Ovary (tissue), 9 donors: ENCODE results near the gene THRB. TPM values are rescaled to one million over a fixed set of nuclear protein-coding genes. Genes with fewer than 3 reads are reported as not detected.

Source experiments
- DNase-seq, 5 donors: peaks; one replicate each; pipeline ENCODE4 v3.0.0-alpha.2; 2019 to 2020
- H3K27ac ChIP-seq, 2 donors: fragments of 200-600 bp; one replicate each; pipeline versions ENCODE4 v1.5.1 to v1.8.0; 2019 to 2022
- H3K27me3 ChIP-seq: fragments of 200-600 bp; one replicate; pipeline ENCODE4 v1.8.0; 2022
- H3K36me3 ChIP-seq: fragments of 200-600 bp; sonication (generic); one replicate; pipeline ENCODE4 v1.5.1; 2019
- H3K4me1 ChIP-seq: one replicate; pipeline ENCODE4 v1.8.1; 2013; ENCODE audit warnings: mild to moderate bottlenecking, moderate library complexity; ENCODE audit not compliant: insufficient read depth
- H3K4me3 ChIP-seq: fragments of 200-600 bp; sonication (generic); one replicate; pipeline ENCODE4 v1.5.1; 2017
- H3K9me3 ChIP-seq, 2 donors: fragments of 200-600 bp in 1 of 2; sonication (generic) in 1 of 2; one replicate each; pipeline versions ENCODE4 v1.5.1 to v1.8.1; 2013 to 2019; ENCODE audit warnings: mild to moderate bottlenecking in 1 of 2, moderate library complexity in 1 of 2
- CTCF ChIP-seq, 3 donors: fragments of 450-650 bp in 2 of 3; fragments of 200-600 bp in 1 of 3; IDR thresholded peaks; one replicate each; pipeline versions ENCODE4 v1.5.1 to v1.8.0; 2016 to 2022; ENCODE audit warnings: antibody characterized with exemption in 3 of 3, mild to moderate bottlenecking in 1 of 3
- EP300 ChIP-seq: sonication (generic); formaldehyde crosslinking; IDR thresholded peaks from one replicate; pipeline ENCODE4 v1.6.1; 2017; ENCODE audit warnings: antibody characterized with exemption
- POLR2A ChIP-seq: fragments of 450-650 bp; IDR thresholded peaks from one replicate; pipeline ENCODE4 v1.6.1; 2017; ENCODE audit warnings: antibody characterized with exemption, mild to moderate bottlenecking, moderate library complexity
- WGBS, 3 donors: extraction: QIAGEN DNeasy Blood & Tissue Kit in 1 of 3; methylation state at CpG; one replicate each; pipeline versions ENCODE4 v1.1.5 to v1.1.7; 2013 to 2017; 5-methylcytosine and 5-hydroxymethylcytosine counted together
- intact Hi-C, 4 donors: fragments of 100-400 bp; cut with DNase I; formaldehyde crosslinking; loops; one replicate each; pipeline versions ENCODE4 v1.11.0 to v1.15.1; 2022 to 2023
- polyA plus RNA-seq, 2 donors: library from polyadenylated mRNA; stranded (reverse); fragments of 200-250 nt in 1 of 2; fragments of 350-450 nt in 1 of 2; fragmentation: Illumina TruSeq in 1 of 2; extraction: RNeasy Lipid Tissue Mini Kit (QIAGEN cat#74804) in 1 of 2; gene quantifications; one replicate each; pipeline ENCODE4 v1.2.3, GENCODE V29; 2013 to 2014
- total RNA-seq, 7 donors: library from RNA; depleted of rRNA in 2 of 7; stranded (reverse); fragments of >200 nt in 2 of 7; fragmentation: NEBNext Ultra II Directional in 3 of 7; extraction: Animal tissue kit (Norgen Biotek cat#: 25700) in 3 of 7; gene quantifications; one replicate each; pipeline versions ENCODE4 v1.1.0 to v1.2.4, GENCODE V29; 2016 to 2023
- donor health status: DM: no; HTN: no; CAD: no; lungs with moderate emphysema.
- donor health status: DM: no; HTN: no; CAD: no.
- donor health status: Bipolar disorder and iron deficiency.
- donor health status: DM: yes; HTN: yes; CAD: no.
- donor health status: DM: no; HTN: no; CAD: no.
- donor health status: DM: yes; HTN: yes; CAD: no.

THRB gene
- total and polyA plus RNA-seq, 9 donors = 0.91 to 6.5 (median 3.2) TPM

GRCh38 chr3:24120434-24120833 is 374.2 kb downstream of the THRB start:
- no peaks in the 10 kb centered on the region for H3K27me3 ChIP-seq
- H3K4me1 ChIP-seq = peaks cover 3% of the 10 kb centered on the region
- no peaks in the 10 kb centered on the region for H3K9me3 ChIP-seq
- intact Hi-C loops = no loop called here
- DNase-seq = no peak
- no peak overlapping the region for H3K27ac ChIP-seq
- TF ChIP-seq EP300 (no peak), POLR2A (no peak), CTCF (IDR thresholded peaks at IDR 0.05) (no peak)
- 10 to 41% (median 31%) methylated on average over 3 of the region's 3 CpGs for WGBS, 3 donors
- H3K36me3 ChIP-seq = no peaks in the 10 kb centered on the region
- H3K4me3 ChIP-seq = no peak overlapping the region

- WGBS, 3 donors = 90 to 92% (median 92%) methylated on average over 12 of the region's 12 CpGs
- peaks cover 3% of the 10 kb centered on the region for H3K4me1 ChIP-seq
- no peak for TF ChIP-seq POLR2A
- TF ChIP-seq CTCF (IDR thresholded peaks at IDR 0.05) = no peak
- TF ChIP-seq EP300 = no peak
- no peaks in the 10 kb centered on the region for H3K9me3 ChIP-seq
- H3K27ac ChIP-seq = no peak overlapping the region
- no peak overlapping the region for H3K4me3 ChIP-seq
- H3K27me3 ChIP-seq = no peaks in the 10 kb centered on the region
- DNase-seq = no peak
- H3K36me3 ChIP-seq = no peaks in the 10 kb centered on the region
- intact Hi-C loops = no loop called here
Observed at GRCh38 chr3:24119321-24119751, 375.3 kb downstream of the THRB start.

GRCh38 chr3:24117508-24117907 is 377.1 kb downstream of the THRB start:
- Histone ChIP-seq H3K27me3 (no peaks in the 10 kb centered on the region), H3K36me3 (no peaks in the 10 kb centered on the region), H3K27ac (no peak overlapping the region), H3K4me3 (no peak overlapping the region), H3K9me3 (no peaks in the 10 kb centered on the region), H3K4me1 (peaks cover 3% of the 10 kb centered on the region)
- no peak for DNase-seq
- intact Hi-C loops = no loop called here
- 92 to 98% (median 96%) methylated on average over 1 of the region's 1 CpG for WGBS, 3 donors
- TF ChIP-seq POLR2A (no peak), CTCF (IDR thresholded peaks at IDR 0.05) (no peak), EP300 (no peak)

- Histone ChIP-seq H3K4me1 (no peaks in the 10 kb centered on the region), H3K27me3 (no peaks in the 10 kb centered on the region), H3K4me3 (no peak overlapping the region), H3K9me3 (no peaks in the 10 kb centered on the region), H3K36me3 (no peaks in the 10 kb centered on the region), H3K27ac (no peak overlapping the region)
- no peak for DNase-seq
- WGBS, 3 donors = 77 to 85% (median 85%) methylated on average over 1 of the region's 1 CpG
- TF ChIP-seq EP300 = no peak
- no peak for TF ChIP-seq POLR2A
- TF ChIP-seq CTCF (IDR thresholded peaks at IDR 0.05) = no peak
- intact Hi-C loops = no loop called here
Observed at GRCh38 chr3:24111711-24112110, 382.9 kb downstream of the THRB start.
